ENCODE data around the gene MACROD2. TPM values are rescaled to one million over a fixed set of nuclear protein-coding genes. Genes with fewer than 3 reads are reported as not detected.

The MACROD2 gene
- total RNA-seq, 1 experiment from 2014 or later: 1.6 TPM

GRCh38 chr20:15131176-15131575, 1135.9 kb downstream of the MACROD2 start:
- Histone ChIP-seq H3K9ac (ENCODE audit: extremely low read depth, insufficient read length, low read length) (no peak overlapping the region), H2BK15ac (ENCODE audit: low read depth, low read length) (no peak overlapping the region), H3K18ac (ENCODE audit: insufficient read length, low read depth, low read length) (no peak overlapping the region), H3K79me2 (ENCODE audit: insufficient read depth, low read length) (no peaks in the 10 kb centered on the region), H3K9me3 (ENCODE audit: control insufficient read depth, low read depth, low read length) (no peaks in the 10 kb centered on the region), H2BK20ac (ENCODE audit: low read depth, low read length, poor library complexity, severe bottlenecking) (no peak overlapping the region), H2AK5ac (ENCODE audit: insufficient read length, low read length) (no peak overlapping the region), H3K4me2 (ENCODE audit: insufficient read depth, insufficient read length, low read length) (no peak overlapping the region), H3K23me2 (ENCODE audit: insufficient read length, low read depth, low read length, poor library complexity, severe bottlenecking) (no peaks in the 10 kb centered on the region), H2BK5ac (ENCODE audit: insufficient read length, low read length) (no peak overlapping the region), H3K27ac (ENCODE audit: insufficient read length, low read depth, low read length) (no peak overlapping the region), H2BK120ac (ENCODE audit: low read depth, low read length, poor library complexity, severe bottlenecking) (no peak overlapping the region), H4K8ac (replicated peaks; ENCODE audit: insufficient read length, low read depth, low read length) (no peak overlapping the region), H3T11ph (ENCODE audit: low read length) (no peak overlapping the region), H2AFZ (ENCODE audit: low read length) (no peak overlapping the region), H3K4ac (ENCODE audit: low read depth, low read length) (no peak overlapping the region), H3K27me3 (ENCODE audit: insufficient read depth, low read length) (no peaks in the 10 kb centered on the region), H3K56ac (ENCODE audit: insufficient read length, low read depth, low read length) (no peak overlapping the region), H4K20me1 (ENCODE audit: control insufficient read depth, insufficient read depth, insufficient read length) (no peaks in the 10 kb centered on the region), H3K4me1 (ENCODE audit: insufficient read depth, low read length) (no peaks in the 10 kb centered on the region), H2BK12ac (ENCODE audit: insufficient read length, low read depth, low read length) (no peak overlapping the region), H4K91ac (ENCODE audit: insufficient read length, low read depth, low read length) (no peak overlapping the region), H3K23ac (ENCODE audit: insufficient read length, low read depth, low read length) (no peak overlapping the region), H4K5ac (ENCODE audit: insufficient read length, low read depth, low read length) (no peak overlapping the region), H3K14ac (ENCODE audit: insufficient read depth, low read length) (no peak overlapping the region), H3K79me1 (ENCODE audit: insufficient read depth, low read depth, low read length, poor library complexity, severe bottlenecking) (no peaks in the 10 kb centered on the region)
- Mint-ChIP-seq H3K4me3 (no peak overlapping the region), H3K27me3 (ENCODE audit: low read depth) (no peaks in the 10 kb centered on the region), H3K36me3 (ENCODE audit: insufficient read depth in 1 of 3, low read depth in 3 of 3) (no peaks in the 10 kb centered on the region; a peak in 1 of 7 replicates), H3K4me1 (no peaks in the 10 kb centered on the region), H3K9me3 (no peaks in the 10 kb centered on the region), H3K27ac (no peak overlapping the region)
- no CpG with 5 or more reads among the region's 2 CpGs for WGBS (ENCODE audit: extremely low coverage, insufficient read length, low lambda C conversion rate)
- TF ChIP-seq CTCF (conservative IDR thresholded peaks at IDR 0.05): no peak
- DNase-seq: no peak

All from H9 (cell line).